Activated CD4-positive, alpha-beta T cell treated with anti-CD3 and anti-CD28 coated beads, Interleukin-2, amount 10 ng/mL, durations not matched to agents 24 days and 14 days (primary cell): ENCODE measurements around the gene DOCK3. TPM values are rescaled to one million over a fixed set of nuclear protein-coding genes. Genes with fewer than 3 reads are reported as not detected.
"Not testable (repeated sequence)": the region's sequence is repeated elsewhere in the genome, so short reads cannot be mapped to it uniquely, and the experiment has no call there.

Source experiments
- DNase-seq: peaks from one replicate; pipeline ENCODE4 v3.0.0; 2022
- H3K27ac Mint-ChIP-seq: one replicate; pipeline ENCODE4 v1.8.0; 2022; ENCODE audit warnings: mild to moderate bottlenecking, mixed read lengths
- H3K27me3 Mint-ChIP-seq: one replicate; pipeline ENCODE4 v1.8.0; 2022; ENCODE audit warnings: mixed read lengths
- H3K36me3 Mint-ChIP-seq: one replicate; pipeline ENCODE4 v1.8.0; 2022; ENCODE audit warnings: low read depth, mild to moderate bottlenecking, mixed read lengths
- H3K4me1 Mint-ChIP-seq: one replicate; pipeline ENCODE4 v1.8.0; 2021; ENCODE audit warnings: mixed read lengths
- H3K4me3 Mint-ChIP-seq: one replicate; pipeline ENCODE4 v1.8.0; 2022; ENCODE audit warnings: mild to moderate bottlenecking, moderate library complexity, mixed read lengths
- H3K9me3 Mint-ChIP-seq: one replicate; pipeline ENCODE4 v1.8.0; 2021; ENCODE audit warnings: mixed read lengths
- intact Hi-C: fragments of 100-400 bp; cut with micrococcal nuclease; formaldehyde crosslinking; loops from one replicate; pipeline ENCODE4 v1.15.1; 2023
- total RNA-seq: library from RNA; stranded (reverse); gene quantifications from 2 replicates; pipeline ENCODE4 v1.2.3, GENCODE V29; 2022

DOCK3 gene
- total RNA-seq, 1 donor from 2014 or later: 1.8 TPM

DNA sequence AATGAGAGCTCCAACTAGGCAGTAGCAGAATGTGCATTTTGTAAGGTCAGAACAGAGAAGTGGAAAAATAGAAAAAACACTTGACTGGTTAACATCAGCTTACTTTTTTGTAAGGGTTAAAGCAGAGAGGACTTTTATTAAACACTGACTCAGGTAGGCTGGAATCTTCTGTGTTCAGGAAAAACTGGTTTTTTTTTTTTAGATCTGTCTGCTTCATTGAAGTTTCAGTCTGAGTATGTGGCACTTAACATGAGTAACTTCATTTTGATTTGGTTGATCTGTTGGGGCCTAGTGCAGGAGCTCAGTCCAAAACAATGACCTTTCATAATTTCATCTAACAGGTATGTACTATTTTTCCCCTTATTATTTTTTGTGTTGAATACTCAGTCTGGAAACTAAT, 141.1 kb downstream of the DOCK3 start:
- Mint-ChIP-seq H3K4me3 (no peak overlapping the region), H3K9me3 (no peaks in the 10 kb centered on the region), H3K4me1 (no peaks in the 10 kb centered on the region), H3K36me3 (no peaks in the 10 kb centered on the region), H3K27ac (no peak overlapping the region), H3K27me3 (no peaks in the 10 kb centered on the region)
- DNase-seq: no peak
- intact Hi-C loops: no loop called here

DNA sequence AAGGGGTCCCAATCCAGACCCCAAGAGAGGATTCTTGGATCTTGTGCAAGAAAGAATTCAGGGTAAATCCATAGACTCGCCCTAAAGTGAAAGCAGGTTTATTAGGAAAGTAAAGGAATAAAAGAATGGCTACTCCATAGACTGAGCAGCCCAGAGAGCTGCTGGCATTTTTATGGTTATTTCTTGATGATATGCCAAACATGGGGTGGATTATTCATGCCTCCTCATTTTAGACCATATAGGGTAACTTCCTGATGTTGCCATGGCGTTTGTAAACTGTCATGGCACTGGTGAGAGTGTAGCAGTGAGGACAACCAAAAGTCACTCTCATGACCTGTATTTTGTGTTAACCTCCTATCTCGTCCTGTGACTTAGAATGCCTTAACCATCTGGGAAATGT, 142.2 kb downstream of the DOCK3 start:
- Mint-ChIP-seq H3K4me3 (no peak overlapping the region), H3K36me3 (no peaks in the 10 kb centered on the region), H3K4me1 (no peaks in the 10 kb centered on the region), H3K9me3 (no peaks in the 10 kb centered on the region), H3K27ac (no peak overlapping the region), H3K27me3 (no peaks in the 10 kb centered on the region)
- intact Hi-C loops: no loop called here
- DNase-seq: no peak

DNA sequence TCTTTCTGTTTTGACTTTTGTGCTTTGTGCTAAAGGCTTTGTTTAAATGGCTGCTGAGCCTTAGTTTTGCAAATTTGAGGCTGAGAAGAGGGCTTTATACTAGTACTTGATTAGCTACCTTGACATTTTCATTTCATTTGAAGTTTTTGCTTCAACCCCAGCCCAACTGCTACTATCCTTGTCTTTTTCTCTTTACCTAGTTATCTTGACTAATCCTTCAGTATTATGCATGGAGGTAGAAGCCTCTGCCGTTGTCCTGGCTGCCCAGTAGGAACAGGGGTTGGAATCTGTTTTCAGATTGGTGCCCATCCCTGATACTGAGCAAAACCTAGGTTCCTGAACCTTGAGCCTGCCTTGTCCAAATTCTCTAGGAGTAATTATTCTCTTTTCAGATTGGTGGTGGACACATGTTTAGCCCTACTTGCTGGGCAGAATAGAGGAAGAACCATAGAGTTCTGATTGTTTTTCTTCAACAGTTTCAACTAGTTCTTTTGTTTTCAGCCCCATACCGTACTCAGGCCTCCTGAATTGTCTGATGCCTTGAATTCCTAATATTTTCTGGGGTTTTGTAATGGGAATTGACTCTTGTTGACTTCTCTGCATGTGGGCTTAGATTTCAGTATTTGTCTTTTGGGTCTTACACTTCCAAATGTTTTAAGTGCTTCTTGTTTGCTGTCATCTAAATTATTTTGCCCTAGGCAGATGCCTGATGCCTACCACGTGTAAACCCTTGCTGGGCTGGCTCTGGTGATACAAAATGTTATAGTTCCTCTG, 143.2 kb downstream of the DOCK3 start:
- Mint-ChIP-seq H3K27ac (no peak overlapping the region), H3K4me3 (no peak overlapping the region), H3K27me3 (no peaks in the 10 kb centered on the region), H3K36me3 (no peaks in the 10 kb centered on the region), H3K4me1 (no peaks in the 10 kb centered on the region), H3K9me3 (no peaks in the 10 kb centered on the region)
- DNase-seq: no peak
- intact Hi-C loops: no loop called here

DNA sequence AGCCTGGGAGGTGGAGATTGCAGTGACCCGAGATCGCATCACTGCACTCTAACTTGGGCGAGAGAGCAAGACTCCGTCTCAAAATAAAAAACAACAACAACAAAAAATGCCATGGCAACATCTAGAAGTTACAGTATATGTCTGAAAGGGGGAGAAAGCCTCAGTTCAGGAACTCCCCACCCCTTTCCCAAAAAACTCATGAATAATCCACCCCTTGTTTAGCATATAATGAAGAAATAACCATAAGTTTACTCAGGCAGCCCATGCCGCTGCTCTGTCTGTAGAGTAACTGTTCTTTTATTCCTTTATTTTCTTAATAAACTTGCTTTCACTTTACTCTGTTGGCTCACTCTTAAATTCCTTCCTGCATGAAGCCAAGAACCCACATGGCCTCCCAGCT, 145.2 kb downstream of the DOCK3 start:
- DNase-seq: no peak
- Mint-ChIP-seq H3K27ac (no peak overlapping the region), H3K9me3 (no peaks in the 10 kb centered on the region), H3K4me1 (no peaks in the 10 kb centered on the region), H3K4me3 (no peak overlapping the region), H3K27me3 (no peaks in the 10 kb centered on the region), H3K36me3 (no peaks in the 10 kb centered on the region)
- intact Hi-C loops: no loop called here

DNA sequence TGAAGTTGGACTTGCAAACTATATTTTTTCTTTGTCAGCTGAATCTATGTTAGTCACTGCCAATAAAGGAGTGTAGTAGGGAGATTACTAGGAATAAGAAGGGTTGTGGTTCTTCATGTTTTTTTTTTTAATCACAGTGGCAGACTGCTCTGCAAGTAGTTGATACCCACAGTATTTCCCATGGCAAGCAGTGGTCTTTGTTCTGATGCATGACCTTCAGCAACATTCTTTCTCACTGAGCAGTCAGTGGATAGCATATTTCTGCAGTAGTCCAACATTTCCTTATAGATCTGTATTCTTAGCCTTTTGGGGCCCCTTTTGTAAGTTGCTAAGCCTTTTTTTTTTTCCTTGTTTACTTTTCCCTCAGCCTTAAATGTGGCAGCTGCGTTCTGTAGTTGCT, 151.1 kb downstream of the DOCK3 start:
- H3K4me1 Mint-ChIP-seq: no peaks in the 10 kb centered on the region
- H3K4me3 Mint-ChIP-seq: no peak overlapping the region
- peaks cover 3% of the 10 kb centered on the region for H3K27me3 Mint-ChIP-seq
- no peaks in the 10 kb centered on the region for H3K36me3 Mint-ChIP-seq
- H3K9me3 Mint-ChIP-seq: no peaks in the 10 kb centered on the region
- no peak for DNase-seq
- intact Hi-C loops: no loop called here
- H3K27ac Mint-ChIP-seq: no peak overlapping the region

DNA sequence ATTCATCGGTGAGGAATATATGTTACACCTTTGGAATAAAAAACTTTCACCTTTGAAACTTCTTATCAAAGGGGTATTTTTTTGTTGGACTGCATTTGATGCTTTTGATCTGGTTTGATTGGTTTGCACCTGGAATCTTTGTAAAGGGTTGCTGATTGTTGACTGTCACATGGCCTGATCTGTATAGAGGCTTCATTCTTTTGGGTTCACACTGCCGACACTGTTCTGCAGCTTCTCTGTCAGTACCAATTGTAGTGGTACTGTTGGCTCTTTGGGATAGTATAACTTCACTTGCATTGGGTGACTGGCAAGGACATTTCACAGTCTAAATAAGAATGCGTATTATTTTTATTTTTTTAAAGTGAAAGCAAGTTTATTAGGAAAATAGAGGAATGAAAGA, 155.7 kb downstream of the DOCK3 start:
- Mint-ChIP-seq H3K4me3 (no peak overlapping the region), H3K4me1 (no peaks in the 10 kb centered on the region), H3K27ac (no peak overlapping the region), H3K9me3 (peaks cover 4% of the 10 kb centered on the region), H3K27me3 (peaks cover 2% of the 10 kb centered on the region), H3K36me3 (no peaks in the 10 kb centered on the region)
- intact Hi-C loops: no loop called here
- no peak for DNase-seq

DNA sequence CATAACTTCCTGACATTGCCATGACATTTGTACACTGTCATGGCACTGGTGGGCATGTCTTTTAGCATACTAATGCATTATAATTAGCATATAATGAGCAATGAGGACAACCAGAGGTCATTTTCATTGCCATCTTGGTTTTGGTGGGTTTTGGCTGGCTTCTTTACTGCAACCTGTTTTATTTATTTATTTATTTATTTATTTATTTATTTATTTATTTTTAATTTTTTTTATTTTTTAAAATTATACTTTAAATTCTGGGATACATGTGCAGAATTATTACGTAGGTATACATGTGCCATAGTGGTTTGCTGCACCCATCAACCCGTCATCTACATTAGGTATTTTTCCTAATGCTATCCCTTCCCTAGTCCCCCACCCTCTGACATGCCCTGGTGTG, 156.3 kb downstream of the DOCK3 start:
- H3K4me1 Mint-ChIP-seq, DNase-seq, H3K9me3 Mint-ChIP-seq, H3K27me3 Mint-ChIP-seq, intact Hi-C loops, H3K36me3 Mint-ChIP-seq, H3K27ac Mint-ChIP-seq, H3K4me3 Mint-ChIP-seq: not testable (repeated sequence)

DNA sequence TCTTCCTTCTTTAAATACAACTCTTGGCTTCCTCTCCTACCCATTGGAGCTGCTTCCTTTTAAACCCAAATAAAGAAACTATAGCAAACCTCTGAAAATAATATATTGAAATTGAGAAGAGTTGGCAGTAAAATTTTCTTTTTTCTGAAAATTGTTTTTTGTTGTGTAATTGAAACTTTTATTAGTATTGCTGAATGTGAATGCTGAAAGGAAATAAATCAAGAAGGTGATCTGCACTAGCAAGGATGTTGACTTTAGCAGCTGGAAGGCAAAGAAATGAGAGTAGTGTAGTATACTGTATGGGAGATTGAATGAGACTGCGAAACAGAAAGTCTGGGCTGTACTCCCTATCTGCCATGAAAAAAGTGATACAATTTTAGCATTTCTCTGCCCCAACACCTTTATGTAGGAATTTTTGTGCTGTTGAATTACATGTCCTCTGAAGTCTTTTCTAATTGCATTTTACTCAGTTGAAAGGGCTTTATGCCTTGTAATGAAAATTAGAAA, 166.3 kb downstream of the DOCK3 start:
- DNase-seq: no peak
- no peaks in the 10 kb centered on the region for H3K4me1 Mint-ChIP-seq
- no peak overlapping the region for H3K27ac Mint-ChIP-seq
- H3K9me3 Mint-ChIP-seq: no peaks in the 10 kb centered on the region
- H3K27me3 Mint-ChIP-seq: peaks cover 14% of the 10 kb centered on the region
- H3K36me3 Mint-ChIP-seq: no peaks in the 10 kb centered on the region
- H3K4me3 Mint-ChIP-seq: no peak overlapping the region
- intact Hi-C loops: no loop called here

DNA sequence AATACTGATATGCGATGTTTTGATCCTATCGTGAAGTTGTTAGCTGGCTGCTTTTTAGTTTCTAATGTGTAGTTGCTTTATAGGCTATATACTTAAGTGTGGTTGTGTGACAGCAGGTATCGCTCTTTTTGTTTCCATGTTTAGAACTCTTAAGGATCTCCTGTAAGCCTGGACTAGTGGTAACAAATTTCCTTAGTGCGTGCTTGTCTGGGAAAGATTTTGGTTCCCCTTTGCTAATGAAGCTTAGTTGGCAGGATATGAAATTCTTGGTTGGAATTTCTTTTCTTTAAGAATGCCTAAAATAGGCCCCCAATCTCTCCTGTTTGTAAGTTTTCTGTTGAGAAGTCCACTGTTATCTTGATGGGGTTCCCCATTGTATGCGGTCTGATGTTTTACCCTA, 173.6 kb downstream of the DOCK3 start:
- intact Hi-C loops: no loop called here
- H3K4me1 Mint-ChIP-seq: no peaks in the 10 kb centered on the region
- no peak overlapping the region for H3K4me3 Mint-ChIP-seq
- DNase-seq: no peak
- no peak overlapping the region for H3K27ac Mint-ChIP-seq
- H3K36me3 Mint-ChIP-seq: no peaks in the 10 kb centered on the region
- H3K9me3 Mint-ChIP-seq: peaks cover 19% of the 10 kb centered on the region
- H3K27me3 Mint-ChIP-seq: peaks cover 8% of the 10 kb centered on the region

DNA sequence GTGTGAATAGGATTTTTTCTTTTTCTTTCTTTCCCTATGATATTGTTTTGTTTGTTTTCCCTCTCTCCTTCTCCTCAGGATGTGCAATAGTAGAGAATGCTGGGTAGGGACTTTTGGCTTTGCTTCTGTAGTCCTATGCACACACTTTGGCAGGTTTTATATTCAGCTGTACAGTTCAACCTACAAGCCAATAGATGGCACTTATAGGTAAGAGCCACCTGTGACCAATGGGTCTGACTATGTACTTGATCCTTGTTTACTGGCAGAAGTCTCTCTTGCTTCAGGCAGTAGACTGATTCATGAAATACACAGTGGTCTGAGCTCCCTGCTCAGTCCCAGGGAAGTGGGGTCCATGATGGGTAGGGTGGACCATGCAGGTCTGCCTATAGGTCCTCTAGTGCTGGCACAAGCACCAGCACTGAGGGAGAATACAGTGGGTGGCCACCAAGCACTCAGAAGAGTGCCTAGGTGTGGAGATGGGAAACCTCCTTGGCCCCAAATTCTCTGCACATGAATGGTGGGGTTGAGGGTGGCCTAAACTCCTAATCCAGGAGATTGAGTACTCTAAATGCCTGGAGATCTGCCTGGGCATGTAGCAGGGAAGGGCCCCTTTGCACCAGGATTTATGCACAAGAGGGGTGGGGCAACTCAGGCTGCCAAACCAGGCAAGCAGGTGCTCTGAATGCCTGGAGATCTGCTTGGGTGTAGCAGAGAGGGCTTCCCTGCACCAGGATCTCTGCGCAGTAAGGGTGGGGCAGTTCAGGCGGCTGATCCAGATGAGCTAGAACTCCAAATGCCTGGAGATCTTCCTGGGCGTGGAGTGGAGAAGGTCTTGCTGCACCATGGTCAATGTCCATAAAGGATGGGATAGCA, 176.1 kb downstream of the DOCK3 start:
- Mint-ChIP-seq H3K27me3 (peaks cover 8% of the 10 kb centered on the region), H3K36me3 (no peaks in the 10 kb centered on the region), H3K4me3 (no peak overlapping the region), H3K4me1 (no peaks in the 10 kb centered on the region), H3K9me3 (peaks cover 23% of the 10 kb centered on the region), H3K27ac (no peak overlapping the region)
- DNase-seq: no peak
- intact Hi-C loops: no loop called here

DNA sequence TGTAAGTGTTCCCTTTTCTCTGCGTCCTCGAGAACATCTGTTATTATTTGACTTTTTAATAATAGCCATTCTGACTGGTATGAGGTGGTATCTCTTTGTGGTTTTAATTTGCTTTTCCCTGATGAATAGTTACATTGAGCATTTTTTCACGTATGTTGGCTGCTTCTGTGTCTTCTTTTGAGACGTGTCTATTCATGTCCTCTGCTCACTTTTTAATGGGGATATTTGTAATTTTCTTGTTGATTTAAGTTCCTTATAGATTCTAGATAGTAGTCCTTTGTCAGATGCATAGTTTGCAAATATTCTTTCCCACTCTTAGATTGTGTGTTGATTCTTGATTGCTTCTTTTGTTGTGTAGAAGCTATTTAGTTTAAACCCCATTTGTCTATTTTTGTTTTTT, 179.2 kb downstream of the DOCK3 start:
- no peak overlapping the region for H3K27ac Mint-ChIP-seq
- H3K27me3 Mint-ChIP-seq: peaks cover 3% of the 10 kb centered on the region
- intact Hi-C loops: no loop called here
- DNase-seq: no peak
- no peaks in the 10 kb centered on the region for H3K4me1 Mint-ChIP-seq
- H3K9me3 Mint-ChIP-seq: peaks cover 9% of the 10 kb centered on the region
- H3K36me3 Mint-ChIP-seq: no peaks in the 10 kb centered on the region
- no peak overlapping the region for H3K4me3 Mint-ChIP-seq

DNA sequence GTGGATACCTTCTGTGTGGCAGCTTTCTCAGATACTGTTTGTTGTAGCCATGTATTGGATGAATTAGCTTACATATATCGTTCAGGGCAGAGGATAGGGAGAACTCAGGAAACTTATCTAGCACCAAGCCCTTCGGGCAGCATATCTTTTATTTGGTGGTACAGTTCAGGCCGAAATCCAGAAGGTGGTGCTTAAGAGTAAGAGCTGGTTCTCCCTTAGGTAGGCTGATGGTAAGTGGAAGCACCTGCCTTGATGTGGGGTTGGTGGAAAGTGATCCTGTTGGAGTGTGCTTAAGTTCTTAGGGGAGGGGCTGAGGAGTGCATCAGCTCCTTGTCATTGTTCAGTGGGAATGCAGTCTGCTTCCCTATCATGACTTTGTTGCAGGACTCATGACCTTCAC, 187.5 kb downstream of the DOCK3 start:
- intact Hi-C loops: no loop called here
- DNase-seq: no peak
- Mint-ChIP-seq H3K27ac (no peak overlapping the region), H3K27me3 (peaks cover 10% of the 10 kb centered on the region), H3K36me3 (no peaks in the 10 kb centered on the region), H3K4me3 (no peak overlapping the region), H3K9me3 (peaks cover 5% of the 10 kb centered on the region), H3K4me1 (no peaks in the 10 kb centered on the region)

DNA sequence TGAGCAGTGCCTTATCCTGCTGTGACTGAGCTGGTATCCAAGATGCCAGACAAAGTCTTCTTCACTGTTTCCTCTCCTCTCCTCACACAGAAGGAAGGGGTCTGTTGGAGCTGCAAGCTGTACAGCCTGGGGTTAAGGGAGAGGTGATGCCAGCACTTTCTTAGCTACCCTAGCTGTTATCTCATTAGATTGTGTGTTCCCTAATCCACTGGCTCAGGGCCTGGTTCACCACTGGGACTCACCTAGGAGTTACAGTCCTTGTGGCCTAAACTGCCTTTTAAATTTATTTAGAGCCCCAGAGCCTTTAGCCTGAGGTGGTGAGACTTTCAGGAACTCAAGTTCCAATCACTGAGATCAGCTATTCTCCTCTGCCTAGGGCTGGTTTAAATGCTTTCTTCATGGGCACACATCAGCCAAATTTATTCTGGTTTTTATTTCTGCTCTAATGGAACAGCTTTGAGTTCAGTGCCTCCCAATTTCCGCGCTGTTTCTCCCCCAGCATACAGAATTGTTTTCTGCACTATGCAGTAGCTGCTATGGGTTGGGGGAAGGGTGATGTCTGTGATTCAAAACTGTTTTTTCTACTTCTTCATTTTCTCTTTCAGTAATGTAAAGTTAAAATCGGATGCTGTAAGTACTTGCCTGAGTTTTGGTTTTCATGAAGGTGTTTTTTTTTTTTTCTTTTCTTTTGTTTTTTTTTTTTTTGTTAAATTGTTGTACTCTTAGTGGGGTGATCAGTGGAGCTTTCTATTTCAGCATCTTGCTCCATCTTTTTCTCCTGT, 198.8 kb downstream of the DOCK3 start:
- no peaks in the 10 kb centered on the region for H3K4me1 Mint-ChIP-seq
- no peak overlapping the region for H3K27ac Mint-ChIP-seq
- no peaks in the 10 kb centered on the region for H3K36me3 Mint-ChIP-seq
- peaks cover 3% of the 10 kb centered on the region for H3K9me3 Mint-ChIP-seq
- intact Hi-C loops: no loop called here
- DNase-seq: no peak
- no peak overlapping the region for H3K4me3 Mint-ChIP-seq
- no peaks in the 10 kb centered on the region for H3K27me3 Mint-ChIP-seq

DNA sequence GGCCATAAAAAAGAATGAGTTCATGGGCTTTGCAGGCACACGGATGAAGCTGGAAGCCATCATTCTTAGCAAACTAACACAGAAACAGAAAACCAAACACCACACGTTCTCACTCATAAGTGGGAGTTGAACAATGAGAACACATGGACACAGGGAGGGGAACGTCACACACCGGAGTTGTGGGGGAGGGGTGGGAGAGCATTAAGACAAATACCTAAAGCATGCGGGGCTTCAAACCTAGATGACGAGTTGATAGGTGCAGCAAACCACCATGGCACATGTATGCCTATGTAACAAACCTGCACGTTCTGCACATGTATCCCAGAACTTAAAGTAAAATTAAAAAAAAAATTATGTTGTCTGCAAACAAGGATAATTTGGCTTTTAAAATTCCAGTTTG, 200.1 kb downstream of the DOCK3 start:
- intact Hi-C loops: not testable (repeated sequence)

More for the DNA sequence above, 200.1 kb downstream of the DOCK3 start:
- not testable (repeated sequence) for H3K36me3 Mint-ChIP-seq, H3K9me3 Mint-ChIP-seq, H3K27ac Mint-ChIP-seq, H3K4me1 Mint-ChIP-seq, DNase-seq, H3K4me3 Mint-ChIP-seq, H3K27me3 Mint-ChIP-seq
